Spleen (tissue), 11 donors: Measurements from ENCODE around the gene EP400. TPM values are rescaled to one million over a fixed set of nuclear protein-coding genes. Genes with fewer than 3 reads are reported as not detected.

Experiments
- DNase-seq: peaks from one replicate; pipeline ENCODE4 v3.0.0-alpha.2; 2020
- H3K27ac ChIP-seq, 8 donors: fragments of 200-600 bp; sonication (generic) in 7 of 8; 1 replicate in 4 of 8; 2 replicates in 4 of 8; pipeline versions ENCODE4 v1.5.0 to v1.8.0; 2016 to 2021; ENCODE audit warnings: inconsistent platforms in 4 of 8, mild to moderate bottlenecking in 4 of 8, moderate library complexity in 1 of 8
- H3K27me3 ChIP-seq, 7 donors: fragments of 200-600 bp; sonication (generic) in 6 of 7; replicated peaks in 1 of 7; 1 replicate in 4 of 7; 2 replicates in 3 of 7; pipeline versions ENCODE4 v1.5.0 to v1.8.0; 2016 to 2021; ENCODE audit warnings: inconsistent platforms in 3 of 7, mild to moderate bottlenecking in 1 of 7
- H3K36me3 ChIP-seq, 6 donors: fragments of 200-600 bp; sonication (generic) in 5 of 6; 1 replicate in 4 of 6; 2 replicates in 2 of 6; pipeline versions ENCODE4 v1.5.0 to v1.8.0; 2016 to 2021; ENCODE audit warnings: inconsistent platforms in 2 of 6
- H3K4me1 ChIP-seq, 6 donors: fragments of 200-600 bp; sonication (generic) in 5 of 6; 1 replicate in 3 of 6; 2 replicates in 3 of 6; pipeline versions ENCODE4 v1.5.0 to v1.8.0; 2016 to 2021; ENCODE audit warnings: inconsistent platforms in 3 of 6
- H3K4me3 ChIP-seq, 8 donors: fragments of 200-600 bp; sonication (generic) in 7 of 8; 1 replicate in 4 of 8; 2 replicates in 4 of 8; pipeline versions ENCODE4 v1.5.0 to v1.8.0; 2016 to 2021; ENCODE audit warnings: inconsistent platforms in 4 of 8, mild to moderate bottlenecking in 4 of 8, moderate library complexity in 2 of 8
- H3K9me3 ChIP-seq, 8 donors: fragments of 200-600 bp; sonication (generic) in 7 of 8; 1 replicate in 4 of 8; 2 replicates in 4 of 8; pipeline versions ENCODE4 v1.5.0 to v1.8.0; 2016 to 2021; ENCODE audit warnings: inconsistent platforms in 4 of 8
- CTCF ChIP-seq, 11 experiments: fragments of 200-600 bp in 7 of 11; fragments of 450-650 bp in 4 of 11; sonication (generic) in 4 of 11; IDR thresholded peaks in 8 of 11; conservative IDR thresholded peaks in 3 of 11; 1 replicate in 7 of 11; 2 replicates in 4 of 11; pipeline versions ENCODE4 v1.4.0 to v1.8.0; 2016 to 2021; ENCODE audit warnings: antibody characterized with exemption in 11 of 11, inconsistent platforms in 4 of 11, mild to moderate bottlenecking in 1 of 11
- POLR2A ChIP-seq, 3 donors: fragments of 450-650 bp; IDR thresholded peaks; one replicate each; pipeline ENCODE4 v1.5.1; 2017; ENCODE audit warnings: antibody characterized with exemption in 3 of 3, mild to moderate bottlenecking in 1 of 3
- POLR2AphosphoS5 ChIP-seq, 3 donors: sonication (generic); formaldehyde crosslinking; IDR thresholded peaks; one replicate each; pipeline ENCODE4 v1.5.1; 2017; ENCODE audit warnings: antibody characterized with exemption in 3 of 3
- WGBS, 5 donors: extraction: QIAGEN DNeasy Blood & Tissue Kit in 3 of 5; methylation state at CpG; one replicate each; pipeline versions ENCODE4 v1.1.5 to v1.1.7; 2013 to 2018; 5-methylcytosine and 5-hydroxymethylcytosine counted together
- intact Hi-C: fragments of 100-400 bp; cut with DNase I; formaldehyde crosslinking; loops from one replicate; pipeline ENCODE4 v1.15.0; 2023; ENCODE audit warnings: low total_unique reads
- polyA plus RNA-seq, 3 donors: library from polyadenylated mRNA; stranded (reverse); fragments of 200-250 nt; gene quantifications; one replicate each; pipeline ENCODE4 v1.2.1, GENCODE V29; 2013
- total RNA-seq, 7 donors: library from RNA; depleted of rRNA in 3 of 7; stranded (reverse); fragments of >200 nt in 3 of 7; fragmentation: NEBNext Ultra II Directional in 4 of 7; extraction: Animal tissue kit (Norgen Biotek cat#: 25700) in 4 of 7; gene quantifications; one replicate each; pipeline versions ENCODE4 v1.1.0 to v1.2.1, GENCODE V29; 2016 to 2021
- donor health status: healthy with polysubstance abuse.
- donor health status: DM: no; HTN: no; CAD: no; lungs with moderate emphysema.
- donor health status: DM: no; HTN: no; CAD: no.
- donor health status: Bipolar disorder and iron deficiency.
- donor health status: healthy.
- donor health status: DM: no; HTN: no; CAD: no.
- donor health status: DM: yes; HTN: yes; CAD: no.

EP400 gene
- total and polyA plus RNA-seq, 10 donors, result 11.8 to 70.2 (median 45.6) TPM

DNA sequence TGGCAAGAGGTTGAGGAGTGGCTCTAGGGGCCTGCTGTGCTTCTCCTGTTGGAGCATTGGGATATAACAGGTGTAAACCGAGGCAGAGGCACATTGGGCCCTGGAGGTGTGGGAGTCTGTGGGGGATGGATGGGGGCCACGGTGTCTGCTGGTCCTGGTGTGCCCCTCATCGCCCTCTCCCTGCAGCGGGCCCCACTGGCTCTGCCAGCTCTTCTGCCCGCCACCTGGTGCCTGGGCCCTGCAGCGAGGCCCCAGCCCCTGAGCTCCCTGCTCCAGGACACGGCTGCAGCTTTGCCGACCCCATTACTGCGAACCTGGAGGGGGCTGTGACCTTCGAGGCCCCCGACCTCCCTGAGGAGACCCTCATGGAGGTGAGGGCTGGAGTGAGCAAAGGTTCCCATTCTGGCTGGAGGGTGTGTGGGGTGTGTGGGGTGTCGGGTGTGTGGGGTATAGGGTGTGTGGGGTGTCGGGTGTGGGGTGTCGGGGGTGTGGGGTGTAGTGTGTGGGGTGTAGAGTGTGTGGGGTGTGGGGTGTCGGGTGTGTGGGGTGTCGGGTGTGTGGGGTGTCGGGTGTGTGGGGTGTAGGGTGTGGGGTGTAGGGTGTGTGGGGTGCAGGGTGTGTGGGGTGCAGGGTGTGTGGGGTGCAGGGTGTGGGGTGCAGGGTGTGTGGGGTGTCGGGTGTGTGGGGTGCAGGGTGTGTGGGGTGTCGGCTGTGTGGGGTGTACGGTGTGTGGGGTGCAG, 31.3 kb upstream of the EP400 start:
- no peak for DNase-seq
- H3K36me3 ChIP-seq, result peaks cover 0 to 96% (median 76%) of the 10 kb centered on the region in 6 donors
- H3K27me3 ChIP-seq, result no peaks in the 10 kb centered on the region
- peaks cover 0 to 16% (median 12%) of the 10 kb centered on the region in 6 donors for H3K4me1 ChIP-seq
- H3K27ac ChIP-seq, result no peak overlapping the region
- no peak overlapping the region for H3K4me3 ChIP-seq
- no peaks in the 10 kb centered on the region for H3K9me3 ChIP-seq
- intact Hi-C loops, result no loop called here
- TF ChIP-seq POLR2A (IDR thresholded peaks at IDR 0.05), result no peak
- TF ChIP-seq POLR2AphosphoS5 (IDR thresholded peaks at IDR 0.05), result peak in 1 of 3 donors; percentile 32
- no peak for TF ChIP-seq CTCF (IDR thresholded peaks at IDR 0.05 in 8 of 11, conservative IDR thresholded peaks at IDR 0.05 in 3 of 11)
- 81 to 94% (median 86%) methylated on average over 12 to 20 of the region's 20 CpGs for WGBS, 5 donors

- Histone ChIP-seq H3K27ac (no peak overlapping the region), H3K36me3 (peaks cover 0 to 91% (median 71%) of the 10 kb centered on the region in 6 donors), H3K4me1 (peaks cover 2 to 21% (median 17%) of the 10 kb centered on the region in 6 donors), H3K27me3 (no peaks in the 10 kb centered on the region), H3K4me3 (no peak overlapping the region), H3K9me3 (no peaks in the 10 kb centered on the region)
- intact Hi-C loops, result no loop called here
- WGBS, 5 donors, result 88 to 95% (median 93%) methylated on average over 11 to 19 of the region's 19 CpGs
- TF ChIP-seq POLR2AphosphoS5 (IDR thresholded peaks at IDR 0.05), result no peak
- no peak for TF ChIP-seq POLR2A (IDR thresholded peaks at IDR 0.05)
- TF ChIP-seq CTCF (IDR thresholded peaks at IDR 0.05 in 8 of 11, conservative IDR thresholded peaks at IDR 0.05 in 3 of 11), result no peak
- DNase-seq, result no peak
Measured at GRCh38 chr12:131919051-131919347, 30.7 kb upstream of the EP400 start.

- peaks cover 0 to 85% (median 65%) of the 10 kb centered on the region in 6 donors for H3K36me3 ChIP-seq
- no peaks in the 10 kb centered on the region for H3K9me3 ChIP-seq
- intact Hi-C loops, result no loop called here
- DNase-seq, result no peak
- TF ChIP-seq POLR2AphosphoS5 (IDR thresholded peaks at IDR 0.05) (peak in 2 of 3 donors; percentile 55 to 73), POLR2A (IDR thresholded peaks at IDR 0.05) (no peak)
- peaks cover 6 to 26% (median 22%) of the 10 kb centered on the region in 6 donors for H3K4me1 ChIP-seq
- H3K27me3 ChIP-seq, result no peaks in the 10 kb centered on the region
- H3K27ac ChIP-seq, result no peak overlapping the region
- no peak overlapping the region for H3K4me3 ChIP-seq
- 88 to 95% (median 92%) methylated on average over 17 to 37 of the region's 37 CpGs for WGBS, 5 donors
Measured at GRCh38 chr12:131919366-131920156, 30.2 kb upstream of the EP400 start.

- Histone ChIP-seq H3K4me1 (peaks cover 10 to 32% (median 28%) of the 10 kb centered on the region in 6 donors), H3K9me3 (no peaks in the 10 kb centered on the region), H3K4me3 (no peak overlapping the region), H3K36me3 (peaks cover 0 to 80% (median 60%) of the 10 kb centered on the region in 6 donors), H3K27ac (no peak overlapping the region), H3K27me3 (no peaks in the 10 kb centered on the region)
- TF ChIP-seq CTCF (IDR thresholded peaks at IDR 0.05 in 8 of 11, conservative IDR thresholded peaks at IDR 0.05 in 3 of 11) (no peak), POLR2AphosphoS5 (IDR thresholded peaks at IDR 0.05) (no peak), POLR2A (IDR thresholded peaks at IDR 0.05) (no peak)
- DNase-seq, result no peak
- intact Hi-C loops, result no loop called here
- 87 to 97% (median 96%) methylated on average over 11 to 14 of the region's 14 CpGs for WGBS, 5 donors
Measured at GRCh38 chr12:131920157-131920508, 29.6 kb upstream of the EP400 start.
